Liver (tissue), 9 donors: ENCODE data around the gene DYNC2LI1. TPM values are rescaled to one million over a fixed set of nuclear protein-coding genes. Genes with fewer than 3 reads are reported as not detected.

Source experiments
- DNase-seq: peaks from one replicate; pipeline ENCODE4 v3.0.0-alpha.2; 2017; ENCODE audit warnings: low spot score
- H3K27ac ChIP-seq, 2 donors: one replicate each; pipeline ENCODE4 v1.7.0; 2013; ENCODE audit warnings: inconsistent platforms in 2 of 2, low read length in 2 of 2, control low read depth in 1 of 2, low read depth in 1 of 2, mild to moderate bottlenecking in 1 of 2
- H3K27me3 ChIP-seq, 4 donors: one replicate each; pipeline versions ENCODE4 v1.6.1 to v1.7.0; 2013; ENCODE audit warnings: low read length in 3 of 4, inconsistent platforms in 1 of 4, mild to moderate bottlenecking in 1 of 4, moderate library complexity in 1 of 4; ENCODE audit not compliant: control insufficient read depth in 4 of 4, insufficient read depth in 4 of 4
- H3K36me3 ChIP-seq, 4 donors: one replicate each; pipeline versions ENCODE4 v1.6.1 to v1.7.0; 2013; ENCODE audit warnings: low read length in 3 of 4, mild to moderate bottlenecking in 3 of 4, low read depth in 1 of 4, moderate library complexity in 1 of 4; ENCODE audit not compliant: control insufficient read depth in 4 of 4, insufficient read depth in 3 of 4
- H3K4me1 ChIP-seq, 4 donors: one replicate each; pipeline versions ENCODE4 v1.6.1 to v1.7.0; 2013; ENCODE audit warnings: low read length in 3 of 4, mild to moderate bottlenecking in 3 of 4, moderate library complexity in 1 of 4; ENCODE audit not compliant: control insufficient read depth in 4 of 4, insufficient read depth in 4 of 4
- H3K4me3 ChIP-seq, 3 donors: one replicate each; pipeline versions ENCODE4 v1.6.1 to v1.7.0; 2013; ENCODE audit warnings: low read length in 3 of 3, control low read depth in 1 of 3, low read depth in 1 of 3, mild to moderate bottlenecking in 1 of 3
- H3K9ac ChIP-seq, 2 donors: one replicate each; pipeline ENCODE4 v1.7.0; 2013; ENCODE audit warnings: low read length in 2 of 2, mild to moderate bottlenecking in 2 of 2, moderate library complexity in 2 of 2, control low read depth in 1 of 2, low read depth in 1 of 2
- H3K9me3 ChIP-seq, 4 donors: one replicate each; pipeline versions ENCODE4 v1.6.1 to v1.7.0; 2013; ENCODE audit warnings: low read length in 3 of 4; ENCODE audit not compliant: control insufficient read depth in 4 of 4
- EGR1 ChIP-seq, 2 donors: IDR thresholded peaks; 2 replicates each; pipeline ENCODE4 v1.6.1; 2016 to 2018; ENCODE audit warnings: antibody characterized with exemption in 2 of 2, low read depth in 2 of 2
- GABPA ChIP-seq, 2 donors: IDR thresholded peaks in 1 of 2; conservative IDR thresholded peaks in 1 of 2; 2 replicates each; pipeline ENCODE4 v1.6.1; 2016; ENCODE audit warnings: antibody characterized with exemption in 2 of 2, mild to moderate bottlenecking in 1 of 2, moderate library complexity in 1 of 2
- HNF4A ChIP-seq, 2 donors: conservative IDR thresholded peaks; 2 replicates each; pipeline ENCODE4 v1.6.1; 2016; ENCODE audit warnings: antibody characterized with exemption in 2 of 2, mild to moderate bottlenecking in 2 of 2
- HNF4G ChIP-seq: IDR thresholded peaks from 2 replicates; pipeline ENCODE4 v1.6.1; 2016; ENCODE audit warnings: antibody characterized with exemption
- JUND ChIP-seq, 2 donors: IDR thresholded peaks; 2 replicates each; pipeline ENCODE4 v1.6.1; 2016; ENCODE audit warnings: antibody characterized with exemption in 2 of 2
- NR2F2 ChIP-seq: IDR thresholded peaks from 2 replicates; pipeline ENCODE4 v1.6.1; 2016; ENCODE audit warnings: antibody characterized with exemption
- REST ChIP-seq: IDR thresholded peaks from 2 replicates; pipeline ENCODE4 v1.6.1; 2016; ENCODE audit warnings: antibody characterized with exemption, mild to moderate bottlenecking
- RXRA ChIP-seq, 2 donors: IDR thresholded peaks; 2 replicates each; pipeline ENCODE4 v1.6.1; 2017 to 2018; ENCODE audit warnings: antibody characterized with exemption in 2 of 2, mild to moderate bottlenecking in 1 of 2
- SP1 ChIP-seq: IDR thresholded peaks from 2 replicates; pipeline ENCODE4 v1.6.1; 2018; ENCODE audit warnings: antibody characterized with exemption, mild to moderate bottlenecking
- TAF1 ChIP-seq: conservative IDR thresholded peaks from 2 replicates; pipeline ENCODE4 v1.6.1; 2016; ENCODE audit warnings: antibody characterized with exemption, mild to moderate bottlenecking
- YY1 ChIP-seq: IDR thresholded peaks from 2 replicates; pipeline ENCODE4 v1.6.1; 2016; ENCODE audit warnings: antibody characterized with exemption, mild to moderate bottlenecking
- WGBS: extraction: QIAGEN DNeasy Blood & Tissue Kit; methylation state at CpG from one replicate; pipeline ENCODE4 v1.1.7; 2013; 5-methylcytosine and 5-hydroxymethylcytosine counted together
- polyA plus RNA-seq, 2 donors: library from polyadenylated mRNA; stranded (reverse) in 1 of 2; unstranded in 1 of 2; fragments of 200-250 nt in 1 of 2; fragments of >200 nt in 1 of 2; fragmentation: Nextera tagmentation in 1 of 2; extraction: Ambion mirVana in 1 of 2; gene quantifications; one replicate each; pipeline versions ENCODE4 v1.2.1 to v1.2.3, GENCODE V29; 2013 to 2015
- total RNA-seq, 2 donors: library from RNA; depleted of rRNA; stranded (reverse); fragments of >200 nt; gene quantifications; one replicate each; pipeline ENCODE4 v1.2.3, GENCODE V29; 2014
- donor health status: healthy.
- donor health status: healthy.
- donor health status: healthy.
- donor health status: healthy.
- donor health status: healthy.

Gene DYNC2LI1
- total and polyA plus RNA-seq, 4 donors = 5.4 to 6.1 (median 5.7) TPM

GRCh38 chr2:43839776-43840564, 66.1 kb downstream of the DYNC2LI1 start:
- Histone ChIP-seq H3K27me3 (no peaks in the 10 kb centered on the region), H3K36me3 (peaks cover 0 to 2% (median 0%) of the 10 kb centered on the region in 4 donors), H3K4me1 (peaks cover 3 to 77% (median 54%) of the 10 kb centered on the region in 4 donors), H3K9me3 (no peaks in the 10 kb centered on the region), H3K27ac (peak overlapping the region; percentile 85 to 89), H3K9ac (peak overlapping the region; percentile 71 to 99), H3K4me3 (peak overlapping the region; percentile 51 to 77 (median 58))
- WGBS = 36% methylated on average over 14 of the region's 14 CpGs
- DNase-seq = no peak
- TF ChIP-seq YY1 = no peak
- TF ChIP-seq TAF1 = no peak
- no peak for TF ChIP-seq NR2F2
- TF ChIP-seq JUND (IDR thresholded peaks at IDR 0.05) = no peak
- no peak for TF ChIP-seq GABPA (IDR thresholded peaks at IDR 0.05 in 1 of 2, conservative IDR thresholded peaks at IDR 0.05 in 1 of 2)
- TF ChIP-seq EGR1 (IDR thresholded peaks at IDR 0.05; ENCODE audit: low read depth in 2 of 2) = no peak
- no peak for TF ChIP-seq HNF4G

GRCh38 chr2:43840965-43841364, 67.1 kb downstream of the DYNC2LI1 start:
- 43% methylated on average over 5 of the region's 5 CpGs for WGBS

More at GRCh38 chr2:43840965-43841364, 67.1 kb downstream of the DYNC2LI1 start:
- no peak for DNase-seq
- H3K4me1 ChIP-seq = peaks cover 5 to 77% (median 55%) of the 10 kb centered on the region in 4 donors
- peak overlapping the region; percentile 30 to 77 (median 58) for H3K4me3 ChIP-seq
- H3K36me3 ChIP-seq = peaks cover 0 to 5% (median under 1%) of the 10 kb centered on the region in 4 donors
- H3K9me3 ChIP-seq = no peaks in the 10 kb centered on the region
- no peaks in the 10 kb centered on the region for H3K27me3 ChIP-seq
- H3K9ac ChIP-seq = peak overlapping the region; percentile 76 to 99
- H3K27ac ChIP-seq = peak overlapping the region; percentile 85 to 89
- TF ChIP-seq HNF4A (conservative IDR thresholded peaks at IDR 0.05) = no peak
- peak; percentile 27 for TF ChIP-seq REST
- TF ChIP-seq JUND (IDR thresholded peaks at IDR 0.05) = no peak
- TF ChIP-seq TAF1 = peak; percentile 49
- TF ChIP-seq RXRA (IDR thresholded peaks at IDR 0.05) = peak; percentile 23 to 24
- peak; percentile 12 for TF ChIP-seq SP1
